ENCODE measurements around the gene QKI.

- TF ChIP-seq CTCF (IDR thresholded peaks at IDR 0.05) (no peak), POLR2A (IDR thresholded peaks at IDR 0.05) (no peak)
Observed at GRCh38 chr6:163373240-163373639, 41.3 kb upstream of the QKI start.

Data from right lobe of liver (tissue), 4 donors.